HepG2 (cell line): ENCODE results near the gene HIVEP2. TPM values are rescaled to one million over a fixed set of nuclear protein-coding genes. Genes with fewer than 3 reads are reported as not detected.

ENCODE experiments used
- CBX1 ChIP-seq: IDR thresholded peaks from one replicate; pipeline ENCODE4 v1.6.1; 2016; ENCODE audit warnings: antibody characterized with exemption, low read depth
- CCAR2 ChIP-seq: fragments of 200-400 bp; formaldehyde crosslinking; optimal IDR thresholded peaks from 2 replicates; pipeline ENCODE3; 2018; ENCODE audit warnings: low read depth, mild to moderate bottlenecking, low read length, moderate library complexity
- ETV6 ChIP-seq: sonication (generic); formaldehyde crosslinking; conservative IDR thresholded peaks from 2 replicates; pipeline ENCODE4 v1.4.0; 2020; ENCODE audit warnings: missing genetic modification reagents
- FOSL2 ChIP-seq: sonication (generic); formaldehyde crosslinking; IDR thresholded peaks from 2 replicates; pipeline ENCODE4 v1.4.0; 2020; ENCODE audit warnings: missing genetic modification reagents
- GABPB1 ChIP-seq: IDR thresholded peaks from 2 replicates; pipeline ENCODE4 v1.6.1; 2016; ENCODE audit warnings: mild to moderate bottlenecking, missing genetic modification reagents, moderate library complexity, missing compliant biosample characterization
- HHEX ChIP-seq: IDR thresholded peaks from 2 replicates; pipeline ENCODE4 v1.6.1; 2016; ENCODE audit warnings: control low read depth
- MXD4 ChIP-seq: IDR thresholded peaks from 2 replicates; pipeline ENCODE4 v1.6.1; 2016; ENCODE audit warnings: mild to moderate bottlenecking, missing biosample characterization, missing genetic modification reagents
- PITX1 ChIP-seq: sonication (generic); formaldehyde crosslinking; IDR thresholded peaks from 2 replicates; pipeline ENCODE4 v1.5.1; 2020; ENCODE audit warnings: mild to moderate bottlenecking, missing genetic modification reagents
- PRDM4 ChIP-seq: sonication (generic); formaldehyde crosslinking; IDR thresholded peaks from 2 replicates; pipeline ENCODE4 v1.9.0; 2021; ENCODE audit warnings: missing genetic modification reagents, borderline replicate concordance
- RXRB ChIP-seq: IDR thresholded peaks from 2 replicates; pipeline ENCODE4 v1.6.1; 2016; ENCODE audit warnings: borderline replicate concordance, missing genetic modification reagents, missing compliant biosample characterization
- SIX4 ChIP-seq: sonication (generic); formaldehyde crosslinking; IDR thresholded peaks from 2 replicates; pipeline ENCODE4 v1.4.0; 2020; ENCODE audit warnings: missing genetic modification reagents
- SNAPC5 ChIP-seq: sonication (generic); formaldehyde crosslinking; IDR thresholded peaks from 2 replicates; pipeline ENCODE4 v1.8.1; 2023; ENCODE audit warnings: mild to moderate bottlenecking, missing genetic modification reagents, borderline replicate concordance
- ZBTB25 ChIP-seq: IDR thresholded peaks from 2 replicates; pipeline ENCODE4 v1.6.1; 2018; ENCODE audit warnings: missing genetic modification reagents
- ZNF547 ChIP-seq: sonication (generic); formaldehyde crosslinking; IDR thresholded peaks from 2 replicates; pipeline ENCODE4 v1.5.1; 2020; ENCODE audit warnings: mild to moderate bottlenecking, missing genetic modification reagents
- ZNF703 ChIP-seq: sonication (generic); formaldehyde crosslinking; IDR thresholded peaks from 2 replicates; pipeline ENCODE4 v1.5.1; 2020; ENCODE audit warnings: missing genetic modification reagents, mild to moderate bottlenecking, moderate library complexity, borderline replicate concordance
- polyA plus RNA-seq, 8 experiments: library from polyadenylated mRNA; depleted of rRNA in 3 of 8; stranded (reverse) in 7 of 8; unstranded in 1 of 8; fragments of >200 nt; fragmentation: Illumina TruSeq in 4 of 8; extraction: Trizol in 4 of 8; gene quantifications; 2 replicates each; pipeline versions ENCODE4 v1.2.1 to v1.2.3, GENCODE V29; 2011 to 2016; ENCODE audit warnings: low read depth in 4 of 8, missing spikeins in 1 of 8, mixed read lengths in 1 of 8; ENCODE audit not compliant: insufficient read depth in 1 of 8
- total RNA-seq, 5 experiments: library from RNA; depleted of rRNA; stranded (reverse); fragments of >200 nt; fragmentation: Illumina TruSeq; extraction: Trizol; gene quantifications; 2 replicates each; pipeline ENCODE4 v1.2.3, GENCODE V29; 2016; ENCODE audit warnings: low read depth in 1 of 5
- TF ChIP-seq, protein P1 (sequence below): sonication (generic); formaldehyde crosslinking; IDR thresholded peaks from 2 replicates; pipeline ENCODE4 v1.4.0; 2020; ENCODE audit warnings: missing genetic modification reagents
- TF ChIP-seq, protein P2 (sequence below): sonication (generic); formaldehyde crosslinking; conservative IDR thresholded peaks from 2 replicates; pipeline ENCODE4 v1.4.0; 2020; ENCODE audit warnings: missing genetic modification reagents
- TF ChIP-seq, protein P3 (sequence below): sonication (generic); formaldehyde crosslinking; IDR thresholded peaks from 2 replicates; pipeline ENCODE4 v1.5.1; 2020; ENCODE audit warnings: missing genetic modification reagents, mild to moderate bottlenecking, borderline replicate concordance
- TF ChIP-seq, protein P4 (sequence below): IDR thresholded peaks from 2 replicates; pipeline ENCODE4 v1.6.1; 2012; ENCODE audit warnings: inconsistent platforms

HIVEP2 gene
- total and polyA plus RNA-seq, 2 of the 13 experiments (the other 11 are each of a cell fraction or from before 2014, with no cell fraction given), result 3.4 to 12.9 TPM

DNA sequence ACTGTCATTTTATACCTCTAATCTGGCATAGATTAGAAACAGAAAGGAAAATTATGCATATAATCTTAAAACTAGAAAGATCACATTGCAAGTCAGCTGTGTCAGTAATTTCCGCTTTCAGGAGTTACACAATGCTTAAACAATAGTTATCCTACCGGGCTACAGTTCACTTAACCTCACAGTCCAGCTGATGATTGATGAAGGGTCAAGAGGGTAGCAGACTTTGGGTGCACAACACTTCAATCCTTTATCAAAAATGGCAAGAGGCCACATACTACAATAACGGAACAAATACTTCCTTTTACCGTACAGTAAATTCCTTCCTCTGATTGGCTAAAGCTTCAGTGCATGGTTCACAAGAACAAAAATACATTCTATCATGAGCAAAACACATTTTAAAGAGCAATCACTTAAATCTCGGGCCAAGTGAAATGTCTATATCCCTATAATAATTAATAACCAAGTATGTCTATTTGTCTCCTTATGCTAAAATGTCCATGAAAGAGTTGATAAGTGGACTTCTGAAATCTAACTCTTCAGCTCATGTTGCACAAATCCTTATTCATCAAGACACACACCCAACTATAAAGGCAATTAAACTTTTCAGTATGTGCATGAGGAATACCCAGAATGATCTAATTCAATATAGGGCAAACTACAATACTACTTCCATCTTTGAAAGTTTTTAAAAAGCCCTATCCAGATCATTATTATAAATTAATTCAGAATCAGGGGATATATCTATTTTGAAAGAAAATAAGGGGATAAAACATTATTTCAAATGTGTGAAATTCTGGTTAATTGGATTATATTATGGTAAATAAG, 76.8 kb downstream of the HIVEP2 start (continued):
- peak; percentile 91 for TF ChIP-seq SIX4 (CRISPR knock-in tag)
- no peak for TF ChIP-seq CBX1
- no peak for TF ChIP-seq CCAR2
- peak; percentile 60; the same call in 1 of the 2 replicates for TF ChIP-seq MXD4 (CRISPR knock-in tag)
- no peak for TF ChIP-seq PRDM4 (CRISPR knock-in tag)
- TF ChIP-seq ETV6 (CRISPR knock-in tag), result no peak
- TF ChIP-seq ZNF547, result no peak
- TF ChIP-seq, protein P1, sequence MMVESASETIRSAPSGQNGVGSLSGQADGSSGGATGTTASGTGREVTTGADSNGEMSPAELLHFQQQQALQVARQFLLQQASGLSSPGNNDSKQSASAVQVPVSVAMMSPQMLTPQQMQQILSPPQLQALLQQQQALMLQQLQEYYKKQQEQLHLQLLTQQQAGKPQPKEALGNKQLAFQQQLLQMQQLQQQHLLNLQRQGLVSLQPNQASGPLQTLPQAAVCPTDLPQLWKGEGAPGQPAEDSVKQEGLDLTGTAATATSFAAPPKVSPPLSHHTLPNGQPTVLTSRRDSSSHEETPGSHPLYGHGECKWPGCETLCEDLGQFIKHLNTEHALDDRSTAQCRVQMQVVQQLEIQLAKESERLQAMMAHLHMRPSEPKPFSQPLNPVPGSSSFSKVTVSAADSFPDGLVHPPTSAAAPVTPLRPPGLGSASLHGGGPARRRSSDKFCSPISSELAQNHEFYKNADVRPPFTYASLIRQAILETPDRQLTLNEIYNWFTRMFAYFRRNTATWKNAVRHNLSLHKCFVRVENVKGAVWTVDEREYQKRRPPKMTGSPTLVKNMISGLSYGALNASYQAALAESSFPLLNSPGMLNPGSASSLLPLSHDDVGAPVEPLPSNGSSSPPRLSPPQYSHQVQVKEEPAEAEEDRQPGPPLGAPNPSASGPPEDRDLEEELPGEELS (CRISPR knock-in tag), result peak; percentile 89
- TF ChIP-seq, protein P2, sequence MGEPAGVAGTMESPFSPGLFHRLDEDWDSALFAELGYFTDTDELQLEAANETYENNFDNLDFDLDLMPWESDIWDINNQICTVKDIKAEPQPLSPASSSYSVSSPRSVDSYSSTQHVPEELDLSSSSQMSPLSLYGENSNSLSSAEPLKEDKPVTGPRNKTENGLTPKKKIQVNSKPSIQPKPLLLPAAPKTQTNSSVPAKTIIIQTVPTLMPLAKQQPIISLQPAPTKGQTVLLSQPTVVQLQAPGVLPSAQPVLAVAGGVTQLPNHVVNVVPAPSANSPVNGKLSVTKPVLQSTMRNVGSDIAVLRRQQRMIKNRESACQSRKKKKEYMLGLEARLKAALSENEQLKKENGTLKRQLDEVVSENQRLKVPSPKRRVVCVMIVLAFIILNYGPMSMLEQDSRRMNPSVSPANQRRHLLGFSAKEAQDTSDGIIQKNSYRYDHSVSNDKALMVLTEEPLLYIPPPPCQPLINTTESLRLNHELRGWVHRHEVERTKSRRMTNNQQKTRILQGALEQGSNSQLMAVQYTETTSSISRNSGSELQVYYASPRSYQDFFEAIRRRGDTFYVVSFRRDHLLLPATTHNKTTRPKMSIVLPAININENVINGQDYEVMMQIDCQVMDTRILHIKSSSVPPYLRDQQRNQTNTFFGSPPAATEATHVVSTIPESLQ (CRISPR knock-in tag), result 0 out of 2 replicates have a peak, but pooled peaks have one; percentile 3
- TF ChIP-seq HHEX (CRISPR knock-in tag), result peak; percentile 67; the same call in 1 of the 2 replicates
- peak; percentile 96 for TF ChIP-seq RXRB (CRISPR knock-in tag)
- peak; percentile 65; the same call in 1 of the 2 replicates for TF ChIP-seq ZBTB25
- peak; percentile 55; the same call in 1 of the 2 replicates for TF ChIP-seq SNAPC5 (CRISPR knock-in tag)
- TF ChIP-seq, protein P3, sequence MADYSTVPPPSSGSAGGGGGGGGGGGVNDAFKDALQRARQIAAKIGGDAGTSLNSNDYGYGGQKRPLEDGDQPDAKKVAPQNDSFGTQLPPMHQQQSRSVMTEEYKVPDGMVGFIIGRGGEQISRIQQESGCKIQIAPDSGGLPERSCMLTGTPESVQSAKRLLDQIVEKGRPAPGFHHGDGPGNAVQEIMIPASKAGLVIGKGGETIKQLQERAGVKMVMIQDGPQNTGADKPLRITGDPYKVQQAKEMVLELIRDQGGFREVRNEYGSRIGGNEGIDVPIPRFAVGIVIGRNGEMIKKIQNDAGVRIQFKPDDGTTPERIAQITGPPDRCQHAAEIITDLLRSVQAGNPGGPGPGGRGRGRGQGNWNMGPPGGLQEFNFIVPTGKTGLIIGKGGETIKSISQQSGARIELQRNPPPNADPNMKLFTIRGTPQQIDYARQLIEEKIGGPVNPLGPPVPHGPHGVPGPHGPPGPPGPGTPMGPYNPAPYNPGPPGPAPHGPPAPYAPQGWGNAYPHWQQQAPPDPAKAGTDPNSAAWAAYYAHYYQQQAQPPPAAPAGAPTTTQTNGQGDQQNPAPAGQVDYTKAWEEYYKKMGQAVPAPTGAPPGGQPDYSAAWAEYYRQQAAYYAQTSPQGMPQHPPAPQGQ, result no peak
- peak; percentile 82; the same call in 1 of the 2 replicates for TF ChIP-seq PITX1
- TF ChIP-seq FOSL2 (CRISPR knock-in tag), result peak; percentile 84
- TF ChIP-seq GABPB1 (CRISPR knock-in tag), result peak; percentile 56; the same call in 1 of the 2 replicates
- TF ChIP-seq, protein P4, sequence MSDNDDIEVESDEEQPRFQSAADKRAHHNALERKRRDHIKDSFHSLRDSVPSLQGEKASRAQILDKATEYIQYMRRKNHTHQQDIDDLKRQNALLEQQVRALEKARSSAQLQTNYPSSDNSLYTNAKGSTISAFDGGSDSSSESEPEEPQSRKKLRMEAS, result peak; percentile 47
- no peak for TF ChIP-seq ZNF703 (CRISPR knock-in tag)
